Right hindlimb (tissue), 1 donor: Measurements from ENCODE around the gene FAM120B.

Experiments used
- DNase-seq: peaks from one replicate; pipeline ENCODE4 v3.0.0-alpha.2; 2018

The FAM120B gene

DNA sequence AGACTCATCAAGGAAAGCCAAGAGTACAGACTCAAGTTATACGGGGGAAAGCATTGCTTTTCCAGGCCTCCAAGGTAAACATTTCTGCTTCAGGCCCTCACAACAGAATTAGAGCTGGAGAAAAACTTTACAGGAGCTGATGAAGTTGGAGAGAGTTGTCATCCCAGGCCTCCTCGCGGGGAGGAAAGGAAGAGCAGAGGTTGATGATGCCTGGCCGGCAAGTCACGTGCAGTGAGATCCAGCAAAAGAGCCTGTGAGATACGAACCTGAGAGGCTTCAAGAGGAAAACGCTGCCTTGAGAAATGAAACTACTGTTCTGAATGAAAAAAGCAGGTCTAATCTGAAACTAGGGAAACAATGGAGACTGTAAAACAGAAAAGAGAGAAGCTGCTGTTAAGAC, 122.9 kb downstream of the FAM120B start:
- no peak for DNase-seq

DNA sequence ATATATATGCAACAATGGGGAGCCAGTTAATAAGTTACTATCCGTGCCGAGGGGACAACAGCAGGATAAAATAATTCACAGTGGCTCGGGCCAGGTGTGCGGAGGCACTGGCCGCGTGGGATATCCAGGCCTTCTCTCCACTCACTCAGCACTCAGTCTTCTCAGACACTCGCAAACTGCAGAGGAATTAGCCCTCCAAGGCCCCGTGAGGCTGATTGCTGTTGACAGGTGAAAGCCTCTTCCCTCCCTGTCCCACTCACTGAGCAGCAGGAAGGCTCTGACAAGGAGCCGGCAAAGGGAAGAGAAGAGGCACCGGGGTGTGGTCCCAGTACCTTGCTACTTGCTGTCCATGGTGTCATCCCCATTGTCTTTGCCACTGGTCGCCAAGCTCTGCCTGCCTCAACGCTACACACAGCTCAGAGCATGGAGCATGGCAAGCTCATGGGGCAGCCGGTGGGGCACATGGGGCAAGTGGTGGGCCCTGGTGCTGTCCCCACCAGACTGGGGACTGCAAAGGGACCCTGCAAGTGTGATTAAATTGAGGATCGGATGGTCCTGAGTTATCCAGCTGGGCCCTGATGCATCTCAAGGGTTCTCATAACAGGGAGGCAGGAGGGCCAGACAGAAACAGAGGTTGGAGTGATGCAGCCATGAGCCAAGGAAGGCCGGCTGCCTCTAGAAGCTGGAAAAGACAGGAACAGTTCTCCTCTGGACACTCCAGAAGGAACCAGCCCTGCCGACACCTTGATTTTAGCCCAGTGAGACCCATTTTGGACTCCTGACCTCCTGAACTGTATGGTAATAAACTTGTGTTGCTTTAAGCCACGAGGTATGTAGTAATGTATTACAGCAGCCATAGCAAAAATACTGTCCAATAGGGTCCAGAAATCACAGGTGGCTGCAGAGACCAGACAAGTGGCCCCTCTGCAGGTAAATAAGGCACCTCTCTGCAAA, 126.9 kb downstream of the FAM120B start:
- DNase-seq = no peak

DNA sequence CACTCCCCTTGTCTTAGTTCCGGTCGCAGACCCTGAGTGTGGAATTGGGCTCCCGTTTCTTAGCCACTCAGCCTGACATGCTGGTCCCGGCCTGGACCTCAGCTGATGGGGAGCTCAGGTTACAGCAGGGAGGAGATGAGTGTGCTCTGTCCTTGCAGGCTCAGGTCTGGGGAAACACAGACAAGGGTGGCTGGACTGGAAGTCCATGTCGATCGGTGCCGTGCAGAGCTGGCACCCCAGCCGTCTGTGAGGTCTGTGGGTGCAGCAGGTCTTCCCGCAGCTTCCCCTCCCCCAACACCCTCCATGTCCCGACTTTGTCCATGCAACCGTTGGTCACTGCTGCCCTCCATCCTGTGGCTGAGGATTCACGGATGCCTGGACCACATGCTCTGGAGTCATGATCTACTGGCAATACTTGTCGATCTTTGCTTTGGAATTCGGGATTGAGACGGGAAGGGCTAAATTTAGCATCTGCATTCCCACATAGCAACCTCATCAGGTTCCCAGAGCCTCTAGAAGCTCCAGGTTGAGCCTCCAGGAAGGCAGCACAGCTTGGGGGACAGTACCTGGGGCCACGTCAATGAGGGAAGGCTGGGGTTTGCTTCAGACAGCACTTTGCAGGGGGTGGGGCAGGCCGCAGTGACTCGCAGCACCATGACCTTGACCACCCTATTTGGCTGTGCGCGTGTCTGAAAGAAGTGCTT, 127.7 kb downstream of the FAM120B start:
- DNase-seq = no peak

DNA sequence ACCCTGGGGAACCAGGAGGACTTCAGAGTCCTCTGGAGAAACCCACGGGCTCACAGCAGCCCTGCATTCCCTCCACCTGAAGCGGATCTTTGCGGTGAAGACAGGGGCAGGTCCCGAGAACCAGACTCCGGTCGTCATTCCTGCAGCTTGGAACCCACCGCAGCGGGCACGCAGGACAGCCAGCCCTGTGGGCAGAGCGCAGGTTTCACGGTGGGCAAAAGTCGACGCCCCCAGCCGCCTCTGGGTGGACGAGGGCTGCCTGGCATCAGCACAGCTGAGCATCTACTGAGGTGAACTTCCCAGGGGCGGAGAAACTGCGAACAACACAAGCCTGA, 128.2 kb downstream of the FAM120B start:
- no peak for DNase-seq

DNA sequence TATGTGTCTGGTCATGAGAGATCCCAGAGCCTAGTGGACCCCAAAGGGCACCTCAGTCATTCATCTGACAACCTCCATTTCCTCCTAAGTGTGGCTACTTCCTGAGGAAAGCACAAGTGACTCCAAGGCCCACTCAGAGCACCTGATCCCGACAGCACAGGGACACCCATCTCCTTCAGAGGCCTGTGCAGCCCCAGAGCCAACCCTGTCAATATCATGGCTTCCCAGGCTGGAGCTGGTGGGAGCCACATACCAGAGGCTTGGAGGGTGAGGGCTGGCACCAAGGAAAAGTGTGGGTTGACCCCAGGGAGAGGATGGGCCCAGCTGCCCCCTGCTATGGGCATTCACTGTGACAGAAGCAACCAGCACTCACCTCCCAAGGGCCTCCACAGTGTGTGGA, 129.2 kb downstream of the FAM120B start:
- DNase-seq = no peak

DNA sequence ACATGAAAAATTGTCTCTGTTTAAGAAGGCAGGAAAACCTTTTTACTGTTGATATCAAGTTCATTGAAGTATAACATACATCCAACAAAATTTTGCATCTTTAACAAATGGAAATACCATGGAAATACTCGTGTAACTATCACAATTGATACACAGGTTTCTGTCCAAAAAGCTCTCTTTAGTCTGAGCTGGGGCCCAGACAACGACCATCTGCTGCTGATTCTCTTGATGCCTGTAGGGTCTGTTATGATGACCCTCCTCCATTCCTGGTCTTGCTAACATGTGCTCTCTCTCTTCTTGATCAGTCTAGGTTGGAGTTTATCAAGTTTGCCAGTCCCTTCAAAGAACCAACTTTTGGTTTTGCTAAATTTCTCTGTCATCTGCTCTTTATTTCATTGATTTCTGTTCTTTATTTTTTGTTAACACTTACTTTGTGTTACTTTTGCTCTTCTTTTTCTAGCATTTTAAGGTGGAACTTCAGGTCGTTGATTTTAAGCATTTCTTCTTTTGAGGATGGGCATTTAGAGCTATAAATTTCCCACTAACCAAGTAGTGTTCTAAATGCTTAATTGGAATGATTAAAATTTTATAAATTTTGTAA, 129.8 kb downstream of the FAM120B start:
- DNase-seq = no peak

DNA sequence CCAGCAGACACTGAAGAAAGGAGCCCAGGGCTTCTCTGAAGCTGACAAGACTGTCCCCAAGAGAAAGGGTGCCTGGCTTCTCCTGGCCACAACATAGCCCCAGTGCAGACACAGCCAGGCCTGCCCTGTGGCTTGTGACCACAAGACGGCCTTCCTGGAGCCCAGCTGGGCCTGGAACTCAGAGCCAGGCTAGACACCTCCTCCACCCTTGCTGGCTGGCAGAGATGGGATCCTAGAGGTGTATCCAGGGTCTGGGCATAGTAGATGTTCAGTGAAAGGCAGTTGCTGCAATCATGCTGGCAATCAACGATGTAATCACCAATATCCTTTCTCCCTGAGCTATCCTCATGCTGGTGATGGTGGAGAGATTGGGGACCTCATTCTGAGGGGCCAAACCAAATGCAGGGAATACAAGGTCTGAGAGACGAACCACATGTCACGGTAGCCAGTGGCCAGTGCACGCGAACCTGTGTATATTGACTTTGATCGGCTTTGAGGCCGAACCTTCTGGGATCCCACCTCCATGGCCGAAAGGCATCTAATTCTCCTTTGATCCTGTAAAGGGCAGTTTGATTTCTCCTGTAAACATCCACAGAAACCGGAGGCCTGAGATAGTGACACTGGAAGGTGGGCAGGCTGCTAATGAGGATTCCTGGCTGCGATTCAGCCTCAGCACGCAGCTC, 131.3 kb downstream of the FAM120B start:
- DNase-seq = no peak

DNA sequence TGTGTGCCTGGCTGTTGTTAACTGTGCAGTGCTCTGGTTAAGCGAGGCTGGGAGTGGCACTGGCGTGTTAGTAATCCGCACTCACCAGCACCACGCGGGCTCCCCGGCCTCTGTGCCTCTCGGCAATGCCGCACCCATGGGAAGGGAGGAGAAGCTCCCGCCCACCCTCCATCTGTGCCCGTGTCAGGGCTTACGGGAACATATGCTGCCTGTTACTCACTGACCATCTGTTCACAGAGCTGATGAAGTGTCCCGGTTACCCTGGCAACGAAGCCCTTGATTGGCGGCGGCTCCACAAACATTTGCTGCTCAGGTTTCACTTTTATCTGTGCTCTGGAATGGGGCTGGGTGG, 131.8 kb downstream of the FAM120B start:
- DNase-seq = peak; percentile 95

DNA sequence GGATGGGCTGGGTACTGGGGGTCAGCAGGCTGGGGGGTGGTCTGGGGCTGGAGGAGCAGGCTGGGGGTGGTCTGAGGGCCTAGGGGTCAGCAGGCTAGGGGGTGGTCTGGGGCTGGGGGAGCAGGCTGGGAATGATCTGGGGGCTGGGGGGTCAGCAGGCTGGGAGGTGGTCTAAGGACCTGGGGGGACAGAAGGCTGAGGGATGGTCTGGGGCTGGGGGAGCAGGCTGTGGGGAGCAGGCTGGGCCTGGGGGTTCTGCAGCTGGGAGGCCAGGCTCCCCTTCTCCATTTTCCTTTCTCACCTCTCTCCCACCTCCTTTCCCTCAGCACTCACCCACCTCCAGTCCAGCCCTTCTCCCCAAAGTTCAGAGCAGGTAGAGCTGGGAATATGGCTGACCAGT, 132.3 kb downstream of the FAM120B start:
- no peak for DNase-seq

DNA sequence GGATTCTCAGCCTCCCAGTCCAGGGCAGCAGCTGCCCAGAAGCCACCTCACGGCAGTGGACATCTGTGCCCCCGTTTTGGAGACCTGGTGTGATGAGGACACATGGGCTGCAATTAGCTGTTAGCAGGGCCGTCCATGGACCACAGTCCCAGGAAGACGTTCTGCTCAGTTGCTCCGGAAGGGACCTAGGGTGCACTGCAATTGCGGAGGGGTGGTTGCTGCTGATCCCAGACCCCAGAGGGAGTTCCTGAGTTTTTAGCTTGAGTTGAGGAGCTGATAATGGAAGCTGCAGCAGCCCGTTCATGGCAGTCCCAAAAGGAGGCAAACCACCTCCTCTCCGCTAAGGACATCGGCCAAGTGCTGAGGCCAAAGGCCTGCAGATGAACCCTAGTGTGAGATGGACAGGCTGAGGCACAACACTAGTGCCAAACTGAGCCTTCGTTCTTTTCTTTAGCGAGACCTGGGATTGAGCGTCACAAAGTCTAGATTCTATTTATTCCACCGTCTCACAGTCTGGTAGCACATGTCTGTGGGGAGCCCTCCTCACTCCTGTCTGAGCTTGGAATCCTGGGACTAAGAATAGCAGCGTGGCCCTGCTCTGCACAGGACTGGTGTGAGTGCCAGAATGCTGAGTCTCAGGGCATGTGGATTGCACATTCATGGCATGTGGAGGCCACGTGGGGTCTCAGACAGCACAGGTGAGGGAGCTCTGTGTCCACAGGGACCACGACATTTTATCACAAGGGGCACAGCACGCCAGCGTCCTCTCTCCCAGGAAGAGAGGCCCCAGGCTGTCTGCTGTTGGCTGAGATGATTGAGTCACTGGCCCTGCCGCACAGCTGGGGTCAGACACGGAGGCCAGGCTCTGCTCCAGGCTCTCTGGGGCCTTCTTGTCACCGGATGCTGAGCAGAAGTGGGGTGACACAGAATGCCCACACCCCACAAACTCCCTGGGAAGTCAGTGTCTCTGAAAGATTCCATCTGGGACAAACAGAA, 133.1 kb downstream of the FAM120B start:
- DNase-seq = no peak

DNA sequence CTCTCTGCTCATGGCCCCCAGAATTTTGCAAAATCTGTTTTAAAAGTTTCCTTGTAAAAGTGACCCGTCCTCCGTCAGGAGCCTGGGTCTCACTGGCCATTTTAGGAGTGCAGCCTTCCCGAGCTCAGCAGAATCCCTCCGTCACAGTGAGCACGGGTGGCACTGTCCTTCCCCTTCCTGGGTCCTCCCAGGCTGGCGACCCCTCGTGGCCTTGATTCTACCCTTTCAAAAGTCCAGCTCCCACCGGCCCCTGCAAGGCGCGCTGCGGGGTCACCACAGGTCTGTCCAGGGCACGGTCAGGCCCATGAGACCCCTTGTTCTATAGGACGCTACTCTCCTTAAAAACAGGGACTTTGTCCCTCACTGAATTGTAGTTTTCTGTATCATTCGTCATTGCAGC, 133.9 kb downstream of the FAM120B start:
- DNase-seq = no peak

DNA sequence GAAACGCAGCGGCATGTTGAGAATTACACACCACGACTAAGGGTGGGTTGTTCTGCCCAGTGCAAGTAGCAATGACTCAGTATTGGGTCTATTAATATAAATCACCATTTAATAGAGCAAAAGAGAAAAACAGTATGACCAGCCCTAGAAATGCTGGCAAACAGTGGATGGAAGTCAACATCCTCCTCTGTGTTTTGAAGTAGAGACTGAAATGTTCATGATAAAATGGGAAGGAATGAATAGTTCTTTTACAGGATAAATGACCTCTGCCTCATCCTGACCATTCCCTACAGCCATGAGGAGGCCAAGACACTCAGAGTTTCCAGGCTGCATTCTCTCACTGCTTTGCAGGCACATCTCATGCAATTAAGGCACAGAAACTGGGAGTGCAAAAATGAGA, 134.8 kb downstream of the FAM120B start:
- no peak for DNase-seq

DNA sequence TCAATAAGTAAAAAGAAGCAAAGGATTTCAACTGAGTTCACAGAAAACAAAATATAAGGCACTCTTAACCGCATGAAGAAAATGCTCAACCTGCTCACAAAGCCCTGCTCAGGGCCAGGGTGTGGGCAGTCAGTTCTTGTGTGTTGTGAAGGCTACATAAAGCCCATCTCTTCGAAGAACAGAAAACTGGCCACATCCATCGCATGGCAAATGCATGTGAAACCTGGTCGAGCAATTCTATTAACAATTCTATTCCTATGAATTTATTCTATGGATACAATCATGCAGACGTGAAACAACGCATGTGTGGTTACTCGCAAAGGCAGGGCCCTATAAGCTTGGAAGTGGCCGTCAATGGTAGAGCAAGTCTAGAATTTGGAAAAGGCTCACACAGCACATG, 136.0 kb downstream of the FAM120B start:
- no peak for DNase-seq

DNA sequence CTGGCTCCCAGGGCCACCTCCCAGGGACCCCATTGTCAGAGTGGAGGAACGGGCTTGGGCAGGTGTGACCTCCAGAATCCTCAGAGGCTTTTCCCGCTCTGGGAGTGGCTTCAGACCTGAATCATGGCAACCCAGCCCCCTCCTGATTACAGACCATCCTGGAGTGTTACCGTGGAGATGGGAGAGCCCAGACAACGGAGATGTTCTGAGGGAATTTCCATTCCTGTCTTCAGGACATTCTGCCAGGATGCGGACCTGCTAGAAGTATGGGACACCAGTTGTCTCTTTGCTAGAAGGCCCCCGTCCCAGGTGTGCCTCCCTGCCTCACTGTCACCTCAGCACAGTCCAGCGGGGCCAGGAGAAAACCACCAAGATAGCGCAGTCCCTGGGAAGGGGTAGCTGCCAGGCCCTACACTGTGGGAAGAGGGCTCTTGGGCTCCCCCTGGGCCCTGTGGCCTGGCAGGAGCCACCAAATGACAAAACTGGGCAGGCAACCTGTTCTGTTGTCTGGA, 136.6 kb downstream of the FAM120B start:
- no peak for DNase-seq

DNA sequence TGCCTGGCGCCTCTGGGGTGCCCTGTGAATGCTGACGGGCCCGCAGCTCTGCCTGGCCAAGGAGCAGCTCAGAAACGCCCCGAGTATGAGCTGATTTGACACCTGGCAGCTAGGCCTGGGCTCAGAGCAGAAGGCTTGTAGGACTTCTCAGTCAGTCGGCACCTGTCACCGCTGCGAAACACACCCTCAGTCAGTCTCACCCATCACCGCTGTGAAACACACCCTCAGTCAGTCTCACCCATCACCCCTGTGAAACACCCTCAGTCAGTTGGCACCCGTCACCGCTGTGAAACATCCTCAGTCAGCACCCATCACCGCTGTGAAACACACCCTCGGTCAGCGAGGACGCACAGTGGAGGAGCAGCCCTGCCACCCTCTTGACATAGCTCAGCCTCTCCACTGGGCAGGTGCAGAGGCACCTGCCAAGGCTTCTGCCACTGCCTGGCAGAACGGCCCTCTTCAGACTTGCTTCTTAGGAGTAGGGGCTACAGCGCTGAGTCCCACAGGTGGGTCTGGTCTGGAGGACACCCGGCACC, 137.6 kb downstream of the FAM120B start:
- no peak for DNase-seq

DNA sequence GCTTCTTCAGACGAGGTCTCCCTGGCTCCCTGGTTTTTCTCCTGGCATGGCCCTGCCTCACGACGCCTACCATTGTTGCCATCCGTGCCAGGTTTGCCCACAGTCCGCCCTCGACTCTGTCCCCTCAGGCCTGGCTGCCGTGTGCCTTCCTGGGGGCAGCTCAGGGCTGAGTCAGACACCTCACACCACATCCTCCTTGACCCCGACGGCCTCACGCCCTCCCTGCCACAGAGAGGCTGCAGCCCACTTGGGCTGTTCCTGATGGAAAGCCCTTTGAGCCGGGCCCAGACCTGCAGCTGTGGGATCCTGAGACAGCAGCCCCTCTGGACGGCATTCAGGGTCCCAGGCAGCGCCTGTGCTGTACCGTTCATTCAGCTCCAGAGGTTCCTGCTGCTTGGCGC, 138.3 kb downstream of the FAM120B start:
- no peak for DNase-seq

DNA sequence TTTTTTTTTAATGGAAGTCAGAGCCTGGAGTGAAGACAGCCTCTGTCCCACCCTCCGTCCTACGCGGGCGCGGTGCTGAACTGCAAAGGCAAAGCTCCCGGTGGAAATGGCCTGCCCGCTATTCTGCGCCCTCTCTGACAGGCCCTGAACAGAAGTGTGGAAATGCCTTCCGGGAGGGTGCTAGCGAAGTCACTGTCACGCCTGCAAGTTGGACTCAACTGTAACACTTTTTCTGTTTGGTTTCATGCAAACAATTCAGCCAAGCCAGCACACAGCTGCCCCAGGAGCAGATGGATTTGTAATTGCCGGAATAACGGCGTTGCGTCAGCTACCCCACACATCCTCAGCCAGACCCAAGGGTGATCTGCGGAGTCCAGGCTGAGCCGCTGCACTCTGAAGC, 138.9 kb downstream of the FAM120B start:
- DNase-seq = peak; percentile 84

DNA sequence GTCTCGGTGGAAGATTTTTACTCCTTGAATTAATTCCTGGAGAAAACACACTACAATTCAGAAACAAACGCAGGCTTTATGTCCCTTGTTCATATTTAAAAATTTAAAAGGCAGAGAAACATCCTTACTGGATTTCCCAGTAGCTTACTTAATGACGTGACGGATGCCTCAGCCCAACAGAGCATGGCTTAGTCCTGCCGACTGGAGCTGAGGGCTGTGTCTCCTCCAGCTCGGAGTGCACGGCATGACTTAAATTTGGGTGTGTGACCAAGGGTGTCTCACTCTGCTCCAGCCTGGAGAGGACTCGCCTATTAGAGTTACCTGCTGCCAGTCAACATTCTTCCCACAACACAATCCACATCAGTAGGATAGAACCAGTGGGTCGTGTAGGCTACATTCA, 139.4 kb downstream of the FAM120B start:
- DNase-seq = no peak

DNA sequence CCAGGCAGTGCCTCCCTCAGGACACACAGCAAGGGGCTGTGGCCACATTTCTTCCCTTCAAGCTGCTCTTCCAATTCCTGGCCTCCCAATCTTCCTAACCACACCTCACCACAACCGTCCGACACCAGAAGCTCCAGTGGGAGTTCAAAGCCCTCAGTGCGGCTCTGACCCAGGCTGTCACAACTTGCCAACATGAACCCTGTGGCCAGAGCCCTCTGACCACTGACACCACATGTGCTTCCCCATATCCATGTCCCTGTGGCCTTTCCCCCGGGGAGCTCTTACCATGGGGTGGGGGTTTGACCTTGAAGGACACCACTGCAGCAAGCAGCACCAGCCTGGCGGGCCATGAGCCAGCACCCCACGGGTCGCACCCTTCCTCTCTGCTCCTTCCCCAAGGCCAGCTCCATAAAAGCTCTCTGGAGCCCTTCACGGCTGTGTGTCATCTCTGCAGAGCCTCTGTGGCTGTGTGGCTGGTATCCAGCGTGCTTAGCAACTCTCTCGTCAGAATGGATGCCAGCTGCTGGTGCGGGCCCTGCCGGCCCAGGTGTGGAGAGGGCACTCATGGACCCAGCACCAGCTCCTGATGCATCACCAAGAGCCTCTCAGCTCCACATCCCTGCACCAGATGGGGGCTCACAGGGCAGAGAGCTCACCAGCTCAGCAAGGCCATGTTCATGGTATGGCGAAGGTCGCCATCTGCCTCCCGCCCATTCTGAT, 140.4 kb downstream of the FAM120B start:
- DNase-seq = no peak

DNA sequence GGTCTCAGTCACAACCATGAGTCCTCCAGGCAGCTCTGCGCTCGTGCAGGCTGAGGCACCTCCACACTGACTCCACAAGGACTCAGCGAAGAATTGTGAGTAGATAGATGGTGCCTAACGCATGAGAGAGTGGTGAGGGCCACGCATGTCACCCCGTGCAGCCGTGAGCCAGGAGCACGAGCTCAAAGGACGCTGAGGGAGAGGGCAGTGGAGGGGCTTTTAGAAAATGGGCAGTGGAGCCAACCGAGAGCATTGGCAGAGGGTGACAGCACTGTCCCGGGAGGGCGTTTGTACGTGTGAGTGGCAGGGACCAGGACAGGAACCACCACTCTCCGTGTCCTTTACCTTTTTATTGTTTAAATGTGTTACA, 141.0 kb downstream of the FAM120B start:
- no peak for DNase-seq

DNA sequence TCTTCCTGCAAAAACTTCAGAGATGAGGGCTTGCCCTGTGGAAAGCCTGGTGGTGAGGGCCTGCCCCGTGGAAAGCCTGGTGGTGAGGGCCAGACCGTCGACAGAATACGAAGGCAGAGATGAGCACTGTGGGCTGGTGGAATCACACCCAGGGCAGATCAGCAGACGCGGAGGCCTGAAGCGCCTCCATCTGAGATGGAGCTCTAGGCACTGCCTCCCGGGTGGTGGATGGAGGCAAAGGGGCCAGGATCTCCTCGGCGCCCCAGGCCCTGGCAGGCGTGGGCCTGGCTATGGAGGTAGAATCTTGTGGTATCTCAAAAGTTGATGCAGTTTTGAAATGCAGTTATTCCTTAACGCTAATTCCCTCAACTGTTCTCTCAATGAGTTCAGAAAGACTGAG, 141.8 kb downstream of the FAM120B start:
- no peak for DNase-seq
